ENCODE results near the gene RETN. TPM values are rescaled to one million over a fixed set of nuclear protein-coding genes. Genes with fewer than 3 reads are reported as not detected.

RETN gene
- total RNA-seq, 1 donor from 2014 or later, result not detected

GRCh38 chr19:7689165-7689564 lies 20.3 kb downstream of the RETN start:
- no peak for DNase-seq (ENCODE audit: low read depth)
- TF ChIP-seq CTCF (IDR thresholded peaks at IDR 0.05; ENCODE audit: insufficient read depth, low read length, severe bottlenecking), result no peak

GRCh38 chr19:7690779-7691258 lies 22.0 kb downstream of the RETN start:
- no peak for TF ChIP-seq CTCF (IDR thresholded peaks at IDR 0.05; ENCODE audit: insufficient read depth, low read length, severe bottlenecking)
- Histone ChIP-seq H3K36me3 (ENCODE audit: control insufficient read depth, insufficient read depth, low read length) (no peaks in the 10 kb centered on the region), H3K27me3 (ENCODE audit: control insufficient read depth, insufficient read depth, low read length) (no peaks in the 10 kb centered on the region), H3K4me3 (ENCODE audit: low read depth, low read length) (no peak overlapping the region)
- FAIRE-seq (peak; percentile 52), DNase-seq (ENCODE audit: low read depth) (no peak)

More at GRCh38 chr19:7689165-7689564, 20.3 kb downstream of the RETN start:
- no peak overlapping the region for H3K4me3 ChIP-seq (ENCODE audit: low read depth, low read length)
- no peaks in the 10 kb centered on the region for H3K36me3 ChIP-seq (ENCODE audit: control insufficient read depth, insufficient read depth, low read length)
- FAIRE-seq, result no peak
- no peaks in the 10 kb centered on the region for H3K27me3 ChIP-seq (ENCODE audit: control insufficient read depth, insufficient read depth, low read length)

GRCh38 chr19:7691497-7691896 lies 22.6 kb downstream of the RETN start:
- Histone ChIP-seq H3K36me3 (ENCODE audit: control insufficient read depth, insufficient read depth, low read length) (no peaks in the 10 kb centered on the region), H3K4me3 (ENCODE audit: low read depth, low read length) (no peak overlapping the region), H3K27me3 (ENCODE audit: control insufficient read depth, insufficient read depth, low read length) (no peaks in the 10 kb centered on the region)
- DNase-seq (ENCODE audit: low read depth), result no peak
- TF ChIP-seq CTCF (IDR thresholded peaks at IDR 0.05; ENCODE audit: insufficient read depth, low read length, severe bottlenecking), result no peak
- peak; percentile 32 for FAIRE-seq

- Histone ChIP-seq H3K27me3 (ENCODE audit: control insufficient read depth, insufficient read depth, low read length) (no peaks in the 10 kb centered on the region), H3K36me3 (ENCODE audit: control insufficient read depth, insufficient read depth, low read length) (no peaks in the 10 kb centered on the region), H3K4me3 (ENCODE audit: low read depth, low read length) (no peak overlapping the region)
- DNase-seq (ENCODE audit: low read depth) (no peak), FAIRE-seq (peak; percentile 80)
- no peak for TF ChIP-seq CTCF (IDR thresholded peaks at IDR 0.05; ENCODE audit: insufficient read depth, low read length, severe bottlenecking)
Measured at GRCh38 chr19:7692417-7693088, 23.7 kb downstream of the RETN start.

GRCh38 chr19:7694499-7694898 lies 25.6 kb downstream of the RETN start:
- peaks cover 4% of the 10 kb centered on the region for H3K27me3 ChIP-seq (ENCODE audit: control insufficient read depth, insufficient read depth, low read length)
- FAIRE-seq, result no peak

More at GRCh38 chr19:7694499-7694898, 25.6 kb downstream of the RETN start:
- no peak for TF ChIP-seq CTCF (IDR thresholded peaks at IDR 0.05; ENCODE audit: insufficient read depth, low read length, severe bottlenecking)
- no peak overlapping the region for H3K4me3 ChIP-seq (ENCODE audit: low read depth, low read length)
- H3K36me3 ChIP-seq (ENCODE audit: control insufficient read depth, insufficient read depth, low read length), result no peaks in the 10 kb centered on the region
- no peak for DNase-seq (ENCODE audit: low read depth)

Data from bronchial epithelial cell (primary cell).